Neural crest cell (in vitro differentiated cells): ENCODE results near the gene SPIRE2. TPM values are rescaled to one million over a fixed set of nuclear protein-coding genes. Genes with fewer than 3 reads are reported as not detected.

ENCODE experiments used
- DNase-seq: peaks from one replicate; pipeline ENCODE4 v3.0.0; 2021; ENCODE audit warnings: low read depth, mixed read lengths, low spot score
- H3K27ac Mint-ChIP-seq: one replicate; pipeline ENCODE4 v1.8.0; 2021; ENCODE audit warnings: mild to moderate bottlenecking, mixed read lengths; ENCODE audit not compliant: unreplicated experiment
- H3K27me3 Mint-ChIP-seq: 2 replicates; pipeline ENCODE4 v1.8.0; 2021; ENCODE audit warnings: low read depth, mild to moderate bottlenecking, mixed read lengths
- H3K36me3 Mint-ChIP-seq: 2 replicates; pipeline ENCODE4 v1.8.0; 2021; ENCODE audit warnings: low read depth, mild to moderate bottlenecking, mixed read lengths
- H3K4me1 Mint-ChIP-seq: 2 replicates; pipeline ENCODE4 v1.8.0; 2021; ENCODE audit warnings: mixed read lengths
- H3K4me3 Mint-ChIP-seq: one replicate; pipeline ENCODE4 v1.8.0; 2021; ENCODE audit warnings: mild to moderate bottlenecking, mixed read lengths
- H3K9me3 Mint-ChIP-seq: 2 replicates; pipeline ENCODE4 v1.8.0; 2021; ENCODE audit warnings: mixed read lengths
- CTCF ChIP-seq: fragments of 200-600 bp; sonication (generic); conservative IDR thresholded peaks from 2 replicates; pipeline ENCODE4 v1.5.0; 2021; ENCODE audit warnings: antibody characterized with exemption, mild to moderate bottlenecking
- total RNA-seq: library from RNA; stranded (reverse); gene quantifications from 2 replicates; pipeline ENCODE4 v1.2.1, GENCODE V29; 2021

Gene SPIRE2
- total RNA-seq, 1 donor from 2014 or later, result 18.0 TPM

- peaks cover 14% of the 10 kb centered on the region for H3K36me3 Mint-ChIP-seq
- H3K27me3 Mint-ChIP-seq, result no peaks in the 10 kb centered on the region
- no peak for DNase-seq
- H3K4me1 Mint-ChIP-seq, result no peaks in the 10 kb centered on the region
- no peak overlapping the region for H3K4me3 Mint-ChIP-seq
- TF ChIP-seq CTCF, result no peak
- H3K9me3 Mint-ChIP-seq, result no peaks in the 10 kb centered on the region
- H3K27ac Mint-ChIP-seq, result no peak overlapping the region
These were observed 34.3 kb upstream of the SPIRE2 start for GRCh38 chr16:89793955-89794354.

- Mint-ChIP-seq H3K27me3 (no peaks in the 10 kb centered on the region), H3K4me3 (no peak overlapping the region), H3K36me3 (peaks cover 25% of the 10 kb centered on the region), H3K9me3 (no peaks in the 10 kb centered on the region), H3K27ac (peak overlapping the region; percentile 43), H3K4me1 (no peaks in the 10 kb centered on the region)
- no peak for TF ChIP-seq CTCF
- DNase-seq, result no peak
These were observed 32.6 kb upstream of the SPIRE2 start for GRCh38 chr16:89795676-89796075.

GRCh38 chr16:89796104-89796503 is 32.2 kb upstream of the SPIRE2 start:
- Mint-ChIP-seq H3K9me3 (no peaks in the 10 kb centered on the region), H3K4me3 (no peak overlapping the region), H3K4me1 (no peaks in the 10 kb centered on the region), H3K36me3 (peaks cover 25% of the 10 kb centered on the region), H3K27ac (peak overlapping the region; percentile 43), H3K27me3 (no peaks in the 10 kb centered on the region)
- TF ChIP-seq CTCF, result no peak
- no peak for DNase-seq

GRCh38 chr16:89798126-89798525 is 30.1 kb upstream of the SPIRE2 start:
- Mint-ChIP-seq H3K9me3 (no peaks in the 10 kb centered on the region), H3K27ac (no peak overlapping the region), H3K27me3 (no peaks in the 10 kb centered on the region), H3K36me3 (peaks cover 13% of the 10 kb centered on the region), H3K4me3 (no peak overlapping the region), H3K4me1 (no peaks in the 10 kb centered on the region)
- TF ChIP-seq CTCF, result no peak
- DNase-seq, result no peak

GRCh38 chr16:89798832-89799370 is 29.4 kb upstream of the SPIRE2 start:
- Mint-ChIP-seq H3K9me3 (no peaks in the 10 kb centered on the region), H3K4me1 (no peaks in the 10 kb centered on the region), H3K36me3 (peaks cover 13% of the 10 kb centered on the region), H3K27ac (peak overlapping the region; percentile 84), H3K27me3 (no peaks in the 10 kb centered on the region), H3K4me3 (no peak overlapping the region)
- TF ChIP-seq CTCF, result no peak
- DNase-seq, result no peak

GRCh38 chr16:89801800-89802199 is 26.5 kb upstream of the SPIRE2 start:
- H3K27ac Mint-ChIP-seq, result no peak overlapping the region
- peaks cover 15% of the 10 kb centered on the region for H3K36me3 Mint-ChIP-seq
- no peaks in the 10 kb centered on the region for H3K27me3 Mint-ChIP-seq

More at GRCh38 chr16:89801800-89802199, 26.5 kb upstream of the SPIRE2 start:
- no peaks in the 10 kb centered on the region for H3K4me1 Mint-ChIP-seq
- no peak for TF ChIP-seq CTCF
- no peaks in the 10 kb centered on the region for H3K9me3 Mint-ChIP-seq
- H3K4me3 Mint-ChIP-seq, result no peak overlapping the region
- no peak for DNase-seq
